NCI-H82 (cell line): ENCODE results near the gene RAB3D.
"Not testable (repeated sequence)": the region's sequence is repeated elsewhere in the genome, so short reads cannot be mapped to it uniquely, and the experiment has no call there.

Experiments
- DNase-seq: peaks from one replicate; lab custom pipeline; 2025; lab: John Stamatoyannopoulos, UW

The RAB3D gene

DNA sequence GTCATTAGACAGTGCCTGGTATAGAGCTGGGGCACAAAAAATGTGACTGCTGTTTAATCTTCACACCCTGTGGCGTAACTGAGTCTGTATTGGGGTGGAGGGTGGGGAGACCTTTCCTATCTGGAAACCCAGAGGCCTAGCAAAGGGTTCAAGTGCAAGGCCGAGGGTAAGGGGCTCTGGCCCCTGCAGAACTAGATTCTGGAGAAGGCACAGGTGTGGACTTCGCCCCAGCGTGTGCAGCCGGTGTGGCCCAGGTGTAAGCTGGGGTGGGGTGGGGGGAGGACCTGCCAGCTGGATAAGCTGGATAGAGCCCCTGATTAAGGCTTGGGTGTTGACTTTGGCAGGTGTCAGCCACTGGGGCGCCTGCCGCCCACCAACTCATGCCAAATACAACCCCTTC lies 1.3 kb downstream of the RAB3D start:
- DNase-seq, result no peak

DNA sequence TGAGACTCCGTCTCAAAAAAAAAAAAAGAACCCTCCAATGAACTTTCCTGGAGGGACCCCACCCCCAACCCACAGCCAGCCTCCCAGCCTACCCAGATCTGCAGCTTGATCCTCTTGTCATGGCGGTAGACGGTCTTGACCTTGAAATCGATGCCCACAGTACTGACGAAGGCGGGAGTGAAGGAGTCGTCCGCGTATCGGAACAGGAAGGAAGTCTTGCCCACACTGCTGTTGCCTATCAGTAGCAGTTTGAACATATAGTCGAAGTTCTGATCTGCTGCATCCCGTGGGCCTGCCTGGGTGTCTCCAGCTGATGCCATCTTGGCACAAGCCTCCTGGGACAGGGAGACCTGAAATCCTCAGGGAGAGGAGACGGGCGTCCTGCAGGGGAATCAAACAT lies 2.4 kb downstream of the RAB3D start:
- no peak for DNase-seq

DNA sequence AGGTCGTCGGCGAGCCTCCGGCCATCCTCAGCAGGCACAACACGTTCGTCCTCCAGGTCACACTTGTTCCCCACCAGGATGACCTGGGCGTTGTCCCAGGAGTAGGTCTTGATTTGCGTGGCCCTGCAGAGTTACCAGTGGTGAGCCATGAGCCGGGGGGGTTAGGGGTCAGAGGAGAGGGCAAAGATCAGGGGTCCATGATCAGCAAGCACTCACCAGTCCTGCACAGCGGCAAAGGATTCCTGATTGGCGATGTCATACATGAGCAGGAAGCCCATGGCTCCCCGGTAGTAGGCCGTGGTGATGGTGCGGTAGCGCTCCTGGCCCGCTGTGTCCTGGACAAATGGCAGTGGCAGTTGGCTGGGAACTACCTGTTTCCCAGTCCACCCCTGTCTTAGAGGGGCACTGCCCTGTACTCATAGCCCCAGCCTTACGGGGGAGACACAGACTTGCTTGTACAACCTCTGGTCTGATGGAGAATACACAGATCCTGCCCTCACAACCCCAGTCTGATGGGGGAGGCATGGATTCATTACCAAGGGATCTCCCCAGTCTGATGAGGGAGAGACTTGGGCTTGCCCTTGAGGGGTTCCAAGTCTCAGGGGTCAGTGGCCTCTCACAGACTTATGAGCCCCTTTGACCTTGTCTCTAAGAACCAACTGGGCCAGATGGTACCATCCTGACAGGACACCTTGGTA lies 3.9 kb downstream of the RAB3D start:
- no peak for DNase-seq

- not testable (repeated sequence) for DNase-seq
These were observed 5.6 kb downstream of the RAB3D start for GRCh38 chr19:11333838-11334237.

DNA sequence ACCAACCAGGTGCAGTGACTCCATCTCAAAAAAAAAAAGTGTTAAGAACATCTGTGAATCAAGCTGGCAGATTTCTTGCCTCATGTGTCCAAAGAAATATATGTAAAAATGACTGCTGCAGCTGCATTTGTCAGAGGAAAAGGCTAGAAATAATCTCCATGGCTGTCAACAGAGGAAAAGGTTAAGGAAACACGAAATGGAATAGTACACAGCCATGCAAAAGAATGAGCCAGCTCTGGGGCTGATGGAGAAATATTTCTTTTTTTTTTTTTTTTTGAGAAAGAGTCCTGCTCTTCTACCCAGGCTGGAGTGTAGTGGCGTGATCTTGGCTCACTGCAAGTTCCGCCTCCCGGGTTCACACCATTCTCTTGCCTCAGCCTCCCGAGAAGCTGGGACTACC lies 6.6 kb downstream of the RAB3D start:
- DNase-seq, result no peak

DNA sequence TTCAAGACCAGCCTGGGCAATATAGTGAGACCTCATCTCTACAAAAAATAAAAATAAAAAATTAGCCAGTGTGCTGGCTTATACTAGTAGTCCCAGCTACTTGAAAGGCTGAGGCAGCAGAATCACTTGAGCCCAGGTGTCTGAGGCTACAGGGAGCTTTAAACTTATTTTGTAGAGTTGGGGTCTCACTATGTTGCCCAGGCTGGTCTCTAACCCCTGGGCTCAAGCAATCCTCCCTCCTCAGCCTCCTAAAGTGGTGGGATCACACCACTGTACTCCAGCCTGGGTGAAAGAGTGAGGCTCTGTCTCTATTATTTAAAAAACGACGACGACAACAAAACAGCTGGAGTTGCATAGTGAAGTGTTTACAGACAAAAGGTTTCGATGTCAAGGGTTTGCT lies 8.0 kb downstream of the RAB3D start:
- no peak for DNase-seq

GRCh38 chr19:11330127-11330526 lies 9.3 kb downstream of the RAB3D start:
- DNase-seq, result no peak

GRCh38 chr19:11325544-11325943 lies 13.9 kb downstream of the RAB3D start:
- DNase-seq, result no peak

GRCh38 chr19:11324748-11325389 lies 14.6 kb downstream of the RAB3D start:
- no peak for DNase-seq

GRCh38 chr19:11324079-11324661 lies 15.3 kb downstream of the RAB3D start:
- DNase-seq, result no peak

DNA sequence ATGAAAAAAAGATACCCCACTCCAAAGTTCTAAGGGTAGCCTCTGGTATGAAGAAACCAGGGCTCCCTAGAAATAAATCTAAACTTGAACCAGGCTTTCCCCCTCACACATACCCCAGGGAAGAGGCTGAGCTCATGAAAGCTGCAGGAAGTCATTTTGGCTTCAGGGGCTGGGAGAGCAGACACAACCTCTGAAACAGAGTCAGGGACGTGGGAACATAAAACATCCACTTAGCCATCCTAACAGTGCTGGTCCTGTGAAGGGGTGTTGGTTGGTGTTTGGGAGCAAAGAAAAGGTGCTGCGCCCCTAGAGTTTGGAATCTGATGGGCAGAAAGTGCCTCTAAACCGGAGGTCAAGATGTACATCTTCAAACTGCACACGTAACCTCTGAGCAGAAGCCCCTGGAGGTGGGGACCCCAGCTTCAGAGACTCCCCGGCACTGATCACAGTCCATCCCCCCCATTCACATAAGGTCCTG lies 15.8 kb downstream of the RAB3D start:
- no peak for DNase-seq

DNA sequence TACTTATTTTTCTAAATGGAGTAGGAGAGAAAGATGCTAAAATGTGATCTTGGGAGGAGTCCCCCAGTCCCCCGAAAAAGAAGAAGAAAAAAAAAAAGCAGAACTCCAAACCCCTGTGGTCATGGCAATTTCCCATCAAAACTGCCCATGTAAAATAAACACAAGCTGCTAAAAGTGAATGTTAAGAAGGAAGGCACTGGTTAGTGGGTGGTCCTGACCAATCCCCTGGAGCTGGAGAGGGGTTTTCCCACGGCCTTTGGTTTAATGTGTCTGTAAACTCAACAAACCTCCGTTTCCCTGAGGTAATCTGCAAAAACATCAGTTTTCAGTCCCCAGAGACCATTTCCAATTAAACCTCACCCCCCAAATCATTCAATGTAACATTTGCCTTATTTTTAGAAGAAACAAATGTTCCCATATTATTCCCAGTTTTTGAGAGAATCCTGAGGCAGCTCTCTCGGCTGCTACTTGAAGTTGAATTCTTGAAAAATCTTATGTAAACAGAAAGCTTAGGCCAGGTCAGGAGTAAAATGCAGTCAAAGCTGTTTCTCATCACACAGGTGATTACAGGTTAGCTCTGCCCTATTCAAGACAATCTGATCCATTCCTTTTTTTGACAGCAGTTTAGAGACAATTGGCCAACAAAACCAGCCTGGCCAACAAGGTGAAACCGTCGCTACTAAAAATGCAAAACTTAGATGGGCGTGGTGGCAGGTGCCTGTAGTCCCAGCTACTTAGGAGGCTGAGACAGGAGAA lies 17.0 kb downstream of the RAB3D start:
- DNase-seq, result no peak

GRCh38 chr19:11321191-11322126 lies 18.0 kb downstream of the RAB3D start:
- DNase-seq, result peak; percentile 80

DNA sequence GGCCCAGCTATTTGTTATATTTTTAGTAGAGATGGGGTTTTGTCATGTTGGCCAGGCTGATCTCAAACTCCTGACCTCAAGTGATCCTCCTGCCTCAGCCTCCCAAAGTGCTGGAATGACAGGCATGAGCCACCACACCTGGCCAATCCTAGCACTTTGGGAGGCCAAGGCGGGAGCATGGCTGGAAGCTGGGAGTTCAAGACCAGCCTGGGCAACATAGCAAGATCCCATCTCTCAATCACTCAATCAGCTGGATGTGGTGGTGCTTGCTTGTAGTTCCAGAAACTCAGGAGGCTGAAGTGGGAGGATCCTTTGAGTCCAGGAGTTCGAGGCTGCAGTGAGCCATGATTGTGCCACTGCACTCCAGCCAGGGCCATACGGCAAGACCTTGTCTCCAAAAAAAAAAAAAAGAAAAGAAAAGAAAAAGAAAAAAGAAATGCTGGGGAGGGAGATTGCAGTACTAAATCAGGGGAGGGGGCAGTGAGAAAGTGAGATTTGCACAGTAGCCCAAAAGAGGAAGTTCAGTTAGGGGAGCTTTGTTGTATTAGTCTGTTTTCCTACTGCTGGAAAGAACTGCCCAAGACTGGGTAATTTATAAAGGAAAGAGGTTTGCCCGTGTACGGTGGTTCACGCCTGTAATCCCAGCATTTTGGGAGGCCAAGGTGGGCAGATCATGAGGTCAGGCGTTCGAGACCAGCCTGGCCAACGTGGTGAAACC lies 19.0 kb downstream of the RAB3D start:
- not testable (repeated sequence) for DNase-seq

GRCh38 chr19:11306337-11306736 lies 33.1 kb downstream of the RAB3D start:
- no peak for DNase-seq

DNA sequence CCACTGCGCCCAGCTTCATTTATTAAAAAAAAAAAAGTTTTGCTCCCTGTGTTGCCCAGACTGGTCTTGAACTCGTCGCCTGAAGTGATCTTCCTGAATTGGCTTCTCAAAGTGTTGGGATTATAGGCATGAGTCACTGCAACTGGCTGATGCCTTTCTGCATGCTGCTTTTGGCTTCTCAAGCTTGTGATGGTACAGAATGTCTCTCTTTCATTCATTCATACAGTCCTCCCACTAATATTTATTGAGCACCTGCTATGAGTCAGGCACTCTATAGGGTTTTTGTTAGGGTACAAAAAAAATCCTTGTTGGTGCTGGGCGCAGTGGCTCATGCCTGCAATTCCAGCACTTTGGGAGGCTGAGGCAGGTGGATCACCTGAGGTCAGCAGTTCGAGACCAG lies 34.5 kb downstream of the RAB3D start:
- no peak for DNase-seq

- DNase-seq, result no peak
These were observed 38.7 kb downstream of the RAB3D start for GRCh38 chr19:11300811-11301120.

GRCh38 chr19:11299946-11300810 lies 39.3 kb downstream of the RAB3D start:
- no peak for DNase-seq

DNA sequence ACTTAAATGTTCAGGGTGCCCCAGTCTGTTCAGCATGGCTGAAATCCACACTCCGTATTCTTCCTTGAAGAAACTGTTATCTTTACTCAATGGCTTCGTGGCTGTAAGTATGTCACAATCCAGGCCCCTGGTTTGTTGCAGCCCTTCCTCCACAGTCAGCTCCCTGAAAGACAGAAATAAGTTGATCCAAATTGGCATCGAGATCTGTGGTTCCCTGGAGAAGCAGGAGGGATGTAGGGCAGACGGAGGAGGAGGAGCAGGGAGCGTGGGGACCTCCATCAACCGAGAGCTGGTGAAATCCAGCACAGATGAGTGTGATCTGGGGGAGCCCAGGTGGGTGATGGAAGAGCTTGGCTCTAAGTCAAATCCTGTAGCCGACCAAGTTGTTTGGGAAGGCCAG lies 43.2 kb downstream of the RAB3D start:
- no peak for DNase-seq

DNA sequence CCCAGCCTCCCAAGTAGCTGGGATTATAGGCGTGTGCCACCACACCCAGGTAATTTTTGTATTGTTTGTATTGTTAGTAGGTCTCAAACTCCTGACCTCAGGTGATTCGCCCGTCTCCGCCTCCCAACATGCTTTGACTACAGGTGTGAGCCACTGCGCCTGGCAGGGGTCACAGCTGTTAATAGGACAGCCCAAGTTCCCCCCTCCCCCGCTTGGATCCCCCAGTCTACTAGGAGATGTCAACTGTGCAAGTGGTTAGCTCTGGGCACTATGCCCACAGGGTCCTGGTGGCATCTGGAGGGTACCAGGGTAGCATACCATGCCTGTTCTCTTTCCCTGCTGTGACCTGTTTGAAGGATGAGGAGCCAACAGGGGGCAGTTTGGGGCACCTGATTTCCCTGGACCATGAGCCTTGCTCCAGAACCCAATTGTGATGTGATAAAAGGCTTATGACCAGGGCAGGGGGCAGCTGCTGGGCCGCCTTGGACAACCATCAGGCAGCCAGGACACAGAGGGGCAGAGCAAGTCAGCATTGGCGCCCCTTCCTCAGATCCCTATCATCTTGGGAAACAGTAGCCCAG lies 43.7 kb downstream of the RAB3D start, which contains the start of gene TSPAN16:
Gene TSPAN16 (plus strand): TSS at position 496 of the 581 bp plus-strand sequence. CDS start 138 bp downstream, outside the sequence.
- DNase-seq, result no peak
